ENCODE measurements around the gene SGSM2.

Gene SGSM2, protein sequence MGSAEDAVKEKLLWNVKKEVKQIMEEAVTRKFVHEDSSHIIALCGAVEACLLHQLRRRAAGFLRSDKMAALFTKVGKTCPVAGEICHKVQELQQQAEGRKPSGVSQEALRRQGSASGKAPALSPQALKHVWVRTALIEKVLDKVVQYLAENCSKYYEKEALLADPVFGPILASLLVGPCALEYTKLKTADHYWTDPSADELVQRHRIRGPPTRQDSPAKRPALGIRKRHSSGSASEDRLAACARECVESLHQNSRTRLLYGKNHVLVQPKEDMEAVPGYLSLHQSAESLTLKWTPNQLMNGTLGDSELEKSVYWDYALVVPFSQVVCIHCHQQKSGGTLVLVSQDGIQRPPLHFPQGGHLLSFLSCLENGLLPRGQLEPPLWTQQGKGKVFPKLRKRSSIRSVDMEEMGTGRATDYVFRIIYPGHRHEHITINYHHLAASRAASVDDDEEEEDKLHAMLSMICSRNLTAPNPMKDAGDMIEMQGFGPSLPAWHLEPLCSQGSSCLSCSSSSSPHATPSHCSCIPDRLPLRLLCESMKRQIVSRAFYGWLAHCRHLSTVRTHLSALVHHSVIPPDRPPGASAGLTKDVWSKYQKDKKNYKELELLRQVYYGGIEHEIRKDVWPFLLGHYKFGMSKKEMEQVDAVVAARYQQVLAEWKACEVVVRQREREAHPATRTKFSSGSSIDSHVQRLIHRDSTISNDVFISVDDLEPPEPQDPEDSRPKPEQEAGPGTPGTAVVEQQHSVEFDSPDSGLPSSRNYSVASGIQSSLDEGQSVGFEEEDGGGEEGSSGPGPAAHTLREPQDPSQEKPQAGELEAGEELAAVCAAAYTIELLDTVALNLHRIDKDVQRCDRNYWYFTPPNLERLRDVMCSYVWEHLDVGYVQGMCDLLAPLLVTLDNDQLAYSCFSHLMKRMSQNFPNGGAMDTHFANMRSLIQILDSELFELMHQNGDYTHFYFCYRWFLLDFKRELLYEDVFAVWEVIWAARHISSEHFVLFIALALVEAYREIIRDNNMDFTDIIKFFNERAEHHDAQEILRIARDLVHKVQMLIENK

DNA sequence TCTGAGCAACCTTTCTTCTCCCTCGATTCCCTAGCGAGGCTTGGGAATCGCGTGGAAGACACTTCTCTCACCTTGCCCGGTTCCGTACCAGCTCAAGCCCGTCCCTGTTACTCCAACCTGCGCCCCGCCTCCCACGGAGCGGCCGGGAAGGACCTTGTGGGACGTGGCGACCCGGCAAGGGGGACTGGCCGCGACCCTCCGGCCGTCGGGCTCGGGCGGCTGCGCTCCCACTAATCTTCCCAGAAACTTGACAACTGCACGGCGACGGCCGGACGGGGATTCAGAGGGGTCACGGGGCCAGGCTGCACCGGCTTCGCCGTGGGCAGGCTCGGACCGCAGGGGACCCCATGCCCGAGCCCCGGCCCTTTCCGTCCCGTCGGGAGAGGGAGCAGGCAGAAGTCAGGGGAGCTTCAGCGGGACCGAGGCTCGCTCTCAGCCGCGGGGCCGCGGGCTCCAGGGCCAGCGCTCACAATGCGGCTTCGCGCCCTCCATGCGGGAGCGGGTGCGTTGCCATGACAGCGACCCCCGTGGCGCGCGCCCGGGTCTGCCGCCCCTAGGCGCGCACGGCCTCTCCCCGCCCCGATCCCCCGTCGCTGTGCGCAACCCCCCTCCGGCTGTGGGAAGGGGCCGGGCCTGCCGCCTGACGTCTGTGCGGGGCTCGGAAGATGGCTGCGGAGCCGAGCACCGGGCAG is at the start of gene SGSM2:
Gene SGSM2 (plus strand): TSS at position 650 of the 692 bp plus-strand sequence. CDS start 188 bp downstream, outside the sequence.
- Histone ChIP-seq H3K9ac (ENCODE audit: low read length) (peak within 1 kb of the TSS; percentile 86), H2AFZ (ENCODE audit: low read length) (peak within 1 kb of the TSS; percentile 97), H3K4me3 (ENCODE audit: low read length) (peak within 1 kb of the TSS; percentile 85), H3K27me3 (replicated peaks; ENCODE audit: insufficient read depth, low read length) (no peaks in the 10 kb centered on the region), H3K9me3 (replicated peaks; ENCODE audit: insufficient read depth, low read length) (no peaks in the 10 kb centered on the region), H3F3A (ENCODE audit: insufficient read depth, low read length) (peaks cover 12% of the 10 kb centered on the region), H3K79me2 (ENCODE audit: low read length) (peaks cover 41% of the 10 kb centered on the region), H3K9me2 (replicated peaks; ENCODE audit: insufficient read depth, low read length) (no peaks in the 10 kb centered on the region), H3K4me1 (ENCODE audit: low read length) (peaks cover 12% of the 10 kb centered on the region; the same call in 1 of the 2 replicates), H3K36me3 (replicated peaks; ENCODE audit: insufficient read depth, low read length) (peaks cover 21% of the 10 kb centered on the region), H3K27ac (ENCODE audit: low read length) (peak within 1 kb of the TSS; percentile 53), H4K20me1 (ENCODE audit: insufficient read depth, low read length) (no peaks in the 10 kb centered on the region), H3K4me2 (ENCODE audit: low read depth, low read length) (peak within 1 kb of the TSS; percentile 100)
- DNase-seq, result no peak
- TF ChIP-seq EZH2 (optimal IDR thresholded peaks at IDR 0.05; ENCODE audit: low read depth, low read length) (no peak), EZH2phosphoT487 (IDR thresholded peaks at IDR 0.05; ENCODE audit: low read length) (no peak)
- TF ChIP-seq, protein P1, sequence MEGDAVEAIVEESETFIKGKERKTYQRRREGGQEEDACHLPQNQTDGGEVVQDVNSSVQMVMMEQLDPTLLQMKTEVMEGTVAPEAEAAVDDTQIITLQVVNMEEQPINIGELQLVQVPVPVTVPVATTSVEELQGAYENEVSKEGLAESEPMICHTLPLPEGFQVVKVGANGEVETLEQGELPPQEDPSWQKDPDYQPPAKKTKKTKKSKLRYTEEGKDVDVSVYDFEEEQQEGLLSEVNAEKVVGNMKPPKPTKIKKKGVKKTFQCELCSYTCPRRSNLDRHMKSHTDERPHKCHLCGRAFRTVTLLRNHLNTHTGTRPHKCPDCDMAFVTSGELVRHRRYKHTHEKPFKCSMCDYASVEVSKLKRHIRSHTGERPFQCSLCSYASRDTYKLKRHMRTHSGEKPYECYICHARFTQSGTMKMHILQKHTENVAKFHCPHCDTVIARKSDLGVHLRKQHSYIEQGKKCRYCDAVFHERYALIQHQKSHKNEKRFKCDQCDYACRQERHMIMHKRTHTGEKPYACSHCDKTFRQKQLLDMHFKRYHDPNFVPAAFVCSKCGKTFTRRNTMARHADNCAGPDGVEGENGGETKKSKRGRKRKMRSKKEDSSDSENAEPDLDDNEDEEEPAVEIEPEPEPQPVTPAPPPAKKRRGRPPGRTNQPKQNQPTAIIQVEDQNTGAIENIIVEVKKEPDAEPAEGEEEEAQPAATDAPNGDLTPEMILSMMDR (IDR thresholded peaks at IDR 0.05; ENCODE audit: low read length), result no peak

DNA sequence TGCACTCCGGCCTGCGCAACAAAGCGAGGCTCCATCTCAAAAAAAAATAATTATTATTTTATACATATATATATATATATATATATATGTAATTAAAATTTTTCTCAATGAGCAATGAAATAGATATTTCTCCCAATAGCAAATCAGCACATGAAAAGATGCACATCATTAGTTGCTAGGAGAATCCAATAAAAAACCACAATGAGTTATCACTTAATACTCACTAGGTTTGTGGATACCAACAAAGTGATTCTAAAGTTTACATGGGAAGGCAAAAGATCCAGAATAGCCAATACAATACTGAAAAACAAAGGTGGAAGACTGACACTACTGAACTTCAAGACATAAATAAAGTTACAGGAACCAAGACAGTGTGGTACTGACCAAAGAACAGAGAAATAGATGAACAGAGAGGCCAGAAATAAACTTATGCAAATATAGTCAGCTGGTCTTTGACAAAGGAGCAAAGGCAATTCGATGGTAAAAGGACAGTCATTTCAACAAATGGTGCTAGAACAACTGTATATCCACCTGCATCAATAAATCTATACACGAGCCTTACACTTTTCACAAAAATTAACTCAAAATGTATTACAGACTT is 47.3 kb upstream of the SGSM2 start:
- H3K4me2 ChIP-seq (ENCODE audit: low read depth, low read length), result peak overlapping the region; percentile 68
- H3K9me2 ChIP-seq (replicated peaks; ENCODE audit: insufficient read depth, low read length), result no peaks in the 10 kb centered on the region
- H4K20me1 ChIP-seq (ENCODE audit: insufficient read depth, low read length), result no peaks in the 10 kb centered on the region
- 0 out of 2 replicates have a peak overlapping the region, but pooled peaks have one; percentile 1 for H3K4me3 ChIP-seq (ENCODE audit: low read length)
- H3K4me1 ChIP-seq (ENCODE audit: low read length), result peaks cover 33% of the 10 kb centered on the region
- peak; percentile 50 for DNase-seq
- H3K36me3 ChIP-seq (replicated peaks; ENCODE audit: insufficient read depth, low read length), result 0 out of 2 replicates have a peak, but pooled peaks cover 7% of the 10 kb centered on the region
- peak overlapping the region; percentile 10; the same call in 1 of the 2 replicates for H3K9ac ChIP-seq (ENCODE audit: low read length)
- peak overlapping the region; percentile 77 for H3K27ac ChIP-seq (ENCODE audit: low read length)
- H3K79me2 ChIP-seq (ENCODE audit: low read length), result peaks cover 29% of the 10 kb centered on the region
- no peak for TF ChIP-seq EZH2phosphoT487 (IDR thresholded peaks at IDR 0.05; ENCODE audit: low read length)
- no peak for TF ChIP-seq EZH2 (optimal IDR thresholded peaks at IDR 0.05; ENCODE audit: low read depth, low read length)
- H3K27me3 ChIP-seq (replicated peaks; ENCODE audit: insufficient read depth, low read length), result no peaks in the 10 kb centered on the region
- H3K9me3 ChIP-seq (replicated peaks; ENCODE audit: insufficient read depth, low read length), result no peaks in the 10 kb centered on the region
- peaks cover 9% of the 10 kb centered on the region for H3F3A ChIP-seq (ENCODE audit: insufficient read depth, low read length)
- 0 out of 2 replicates have a peak overlapping the region, but pooled peaks have one; percentile 15 for H2AFZ ChIP-seq (ENCODE audit: low read length)

DNA sequence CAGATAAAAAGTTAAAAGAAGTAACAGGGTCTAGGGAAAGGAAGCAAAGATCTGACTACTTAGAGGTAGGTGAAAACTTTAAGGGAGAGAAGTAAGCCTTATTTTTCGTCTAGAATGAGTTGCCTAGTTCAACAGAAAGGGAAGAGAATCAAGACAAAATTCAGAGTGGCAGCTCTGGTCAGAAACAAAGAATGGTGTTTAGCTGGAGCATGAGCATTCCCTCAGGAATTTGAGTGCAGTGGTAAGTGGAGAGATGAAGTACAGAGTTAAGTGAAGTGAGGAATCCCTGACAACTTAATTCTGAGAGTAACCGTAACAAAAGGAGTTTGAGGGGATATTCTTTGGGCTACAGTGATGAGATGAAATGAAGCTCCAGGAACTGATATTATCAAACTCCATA is 45.2 kb upstream of the SGSM2 start:
- no peaks in the 10 kb centered on the region for H3K9me3 ChIP-seq (replicated peaks; ENCODE audit: insufficient read depth, low read length)
- 0 out of 2 replicates have a peak, but pooled peaks cover 7% of the 10 kb centered on the region for H3K36me3 ChIP-seq (replicated peaks; ENCODE audit: insufficient read depth, low read length)
- no peak overlapping the region for H3K27ac ChIP-seq (ENCODE audit: low read length)
- no peak overlapping the region for H3K9ac ChIP-seq (ENCODE audit: low read length)
- no peak for TF ChIP-seq EZH2phosphoT487 (IDR thresholded peaks at IDR 0.05; ENCODE audit: low read length)
- no peak overlapping the region for H3K4me2 ChIP-seq (ENCODE audit: low read depth, low read length)
- H3K79me2 ChIP-seq (ENCODE audit: low read length), result peaks cover 35% of the 10 kb centered on the region
- no peaks in the 10 kb centered on the region for H3K9me2 ChIP-seq (replicated peaks; ENCODE audit: insufficient read depth, low read length)
- no peaks in the 10 kb centered on the region for H4K20me1 ChIP-seq (ENCODE audit: insufficient read depth, low read length)
- no peaks in the 10 kb centered on the region for H3K27me3 ChIP-seq (replicated peaks; ENCODE audit: insufficient read depth, low read length)
- DNase-seq, result no peak
- H3F3A ChIP-seq (ENCODE audit: insufficient read depth, low read length), result peaks cover 9% of the 10 kb centered on the region
- H3K4me3 ChIP-seq (ENCODE audit: low read length), result no peak overlapping the region
- H2AFZ ChIP-seq (ENCODE audit: low read length), result no peak overlapping the region
- H3K4me1 ChIP-seq (ENCODE audit: low read length), result peaks cover 33% of the 10 kb centered on the region
